Measurements from ENCODE around the gene AAK1. TPM values are rescaled to one million over a fixed set of nuclear protein-coding genes. Genes with fewer than 3 reads are reported as not detected.

AAK1 gene
- total RNA-seq, 2 donors from 2014 or later, result 63.0 to 67.0 TPM

- intact Hi-C loops (cut with DNase I), result no loop called here
- no peak for DNase-seq (ENCODE audit: low spot score)
These were observed 118.7 kb downstream of the AAK1 start for GRCh38 chr2:69524799-69525198.

GRCh38 chr2:69521747-69522146 is 121.8 kb downstream of the AAK1 start:
- no peak for DNase-seq (ENCODE audit: low spot score)
- intact Hi-C loops (cut with DNase I), result no loop called here

DNA sequence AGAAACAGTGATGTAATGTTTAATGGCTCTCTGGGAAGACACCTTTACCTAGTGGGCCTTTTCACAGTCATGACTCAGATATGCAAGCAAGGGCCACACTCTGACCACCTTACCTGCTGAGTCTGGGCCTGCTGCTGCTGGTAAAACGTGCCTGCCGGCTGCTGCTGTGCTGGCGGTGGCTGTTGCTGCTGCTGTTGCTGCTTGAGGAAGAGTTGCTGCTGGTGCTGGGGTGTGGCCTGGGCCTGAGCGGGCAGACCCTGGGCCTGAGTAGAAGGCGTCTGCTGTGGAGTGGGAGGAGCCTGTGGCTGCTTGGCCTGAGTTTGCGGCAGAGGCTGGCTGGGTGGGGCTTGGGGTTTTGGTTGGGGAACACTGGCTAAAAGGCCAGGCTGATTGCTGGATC is 124.7 kb downstream of the AAK1 start:
- DNase-seq (ENCODE audit: low spot score), result peak; percentile 84
- intact Hi-C loops (cut with DNase I), result no loop called here

DNA sequence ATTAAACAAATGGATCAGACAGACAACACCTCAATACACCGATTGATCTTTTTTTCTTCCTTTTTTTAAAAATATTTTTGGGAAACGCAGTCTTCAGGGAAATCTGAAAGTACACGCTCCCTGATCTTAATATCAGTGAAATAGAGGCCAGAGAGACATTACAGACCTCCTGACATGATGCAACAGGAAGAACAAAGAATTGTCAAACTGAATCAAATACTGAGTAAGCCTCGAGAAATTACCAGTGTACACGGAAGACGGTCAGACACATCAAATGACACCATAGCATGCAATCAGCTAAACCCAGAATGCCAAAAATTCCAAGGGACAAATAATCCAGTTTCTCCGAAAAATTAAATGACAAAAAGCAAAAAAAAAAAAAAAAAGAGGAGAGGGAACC is 126.1 kb downstream of the AAK1 start:
- intact Hi-C loops (cut with DNase I), result no loop called here

GRCh38 chr2:69514819-69515218 is 128.7 kb downstream of the AAK1 start:
- no peak for DNase-seq (ENCODE audit: low spot score)
- intact Hi-C loops (cut with DNase I), result no loop called here

More for the DNA sequence above, 126.1 kb downstream of the AAK1 start:
- DNase-seq (ENCODE audit: low spot score), result no peak

- intact Hi-C loops (cut with DNase I), result no loop called here
- DNase-seq (ENCODE audit: low spot score), result peak; percentile 83
These were observed 129.1 kb downstream of the AAK1 start for GRCh38 chr2:69514406-69514805.

GRCh38 chr2:69512446-69512845 is 131.1 kb downstream of the AAK1 start:
- no peak for DNase-seq (ENCODE audit: low spot score)
- intact Hi-C loops (cut with DNase I), result loop anchor here in 1 of 2 donors (2.0 kb wide), 1 partner anchor 76 kb away; the partner anchor contains the start of gene NFU1

DNA sequence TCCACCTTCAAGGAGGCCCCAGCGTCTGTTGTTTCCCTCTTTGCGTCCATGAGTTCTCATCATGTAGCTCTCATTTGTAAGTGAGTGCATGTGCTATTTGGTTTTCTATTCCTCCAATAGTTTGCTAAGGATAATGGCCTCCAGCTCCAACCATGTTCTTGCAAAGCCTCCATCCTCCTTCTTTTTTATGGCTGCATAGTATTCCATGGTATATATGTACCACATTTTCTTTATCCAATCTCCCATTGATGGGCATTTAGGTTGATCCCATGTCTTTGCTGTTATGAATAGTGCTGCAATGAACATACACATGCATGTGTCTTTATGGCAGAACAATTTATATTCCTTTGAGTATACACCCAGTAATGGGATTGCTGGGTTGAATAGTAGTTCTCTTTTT is 133.3 kb downstream of the AAK1 start:
- intact Hi-C loops (cut with DNase I), result no loop called here
- no peak for DNase-seq (ENCODE audit: low spot score)

DNA sequence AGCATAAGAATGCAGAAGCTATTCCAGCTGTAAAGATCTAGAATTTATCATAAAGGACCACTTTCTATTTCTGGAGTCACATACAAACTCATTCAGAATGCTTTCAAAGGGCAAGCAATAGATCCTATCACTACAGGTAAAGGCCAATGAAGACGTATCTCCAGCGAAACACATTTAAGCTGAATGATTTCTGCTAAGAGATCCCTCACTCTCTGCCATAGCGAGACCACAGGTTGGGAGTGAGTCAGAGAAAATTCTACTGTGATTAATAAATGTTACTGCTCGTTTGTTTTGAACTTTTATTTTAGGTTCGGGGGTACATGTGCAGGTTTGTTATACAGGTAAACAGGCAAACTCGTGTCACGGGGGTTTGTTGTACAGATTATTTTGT is 133.8 kb downstream of the AAK1 start:
- DNase-seq (ENCODE audit: low spot score), result no peak
- intact Hi-C loops (cut with DNase I), result no loop called here

DNA sequence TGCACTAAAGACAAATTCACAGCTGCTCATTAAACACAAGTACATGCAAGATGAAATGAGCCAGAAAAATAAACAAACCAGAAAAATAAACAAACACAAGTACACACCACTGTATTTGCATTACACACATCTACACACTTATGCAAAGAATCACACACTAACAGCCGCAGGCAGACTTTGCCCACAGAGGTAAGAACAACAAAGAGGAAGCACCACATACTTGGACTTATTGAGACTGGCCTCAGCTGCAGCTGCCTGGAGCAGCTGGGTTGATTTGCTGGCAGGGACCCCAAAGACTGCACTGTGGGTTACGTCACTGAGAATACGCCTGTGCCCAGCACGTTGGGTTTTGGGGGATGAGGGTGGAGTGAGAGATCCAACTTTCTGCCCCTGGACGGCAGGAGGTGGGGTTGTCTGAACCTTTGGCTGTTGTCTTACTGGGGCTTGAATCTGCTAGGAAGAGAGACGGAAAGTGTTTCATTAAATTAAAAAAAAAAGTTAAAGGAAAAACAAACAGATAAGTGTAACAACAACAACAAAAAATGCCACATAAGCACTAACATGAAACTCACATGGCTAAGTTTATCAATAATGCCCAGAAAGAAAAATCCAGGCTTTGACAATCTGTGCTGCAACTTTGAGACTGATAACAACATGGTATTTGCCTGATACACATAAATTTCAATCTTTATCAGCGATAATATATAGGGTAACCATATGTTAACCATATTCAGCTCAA is 134.4 kb downstream of the AAK1 start:
- DNase-seq (ENCODE audit: low spot score), result no peak
- intact Hi-C loops (cut with DNase I), result no loop called here

DNA sequence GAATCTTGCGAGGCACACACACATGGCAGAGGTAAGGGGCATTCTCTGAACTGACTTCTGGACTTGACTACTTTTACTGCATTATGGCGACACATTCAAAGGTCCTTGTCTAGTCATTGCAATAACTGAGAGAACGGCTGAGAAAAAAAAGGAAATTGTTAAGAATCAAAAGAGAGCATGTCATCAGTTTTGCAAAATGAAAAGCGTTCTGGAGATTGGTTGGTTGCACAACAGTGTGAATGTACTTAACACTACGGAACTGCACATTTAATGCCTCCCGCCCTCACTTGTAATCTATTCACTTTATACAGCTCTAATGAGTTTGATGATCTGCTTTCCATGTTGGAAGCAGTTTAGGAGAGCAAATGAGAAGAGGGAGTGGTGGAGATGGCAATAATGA is 137.8 kb downstream of the AAK1 start:
- DNase-seq (ENCODE audit: low spot score), result no peak
- intact Hi-C loops (cut with DNase I), result no loop called here

GRCh38 chr2:69501301-69501700 is 142.2 kb downstream of the AAK1 start:
- intact Hi-C loops (cut with DNase I), result no loop called here
- no peak for DNase-seq (ENCODE audit: low spot score)

- intact Hi-C loops (cut with DNase I), result no loop called here
These were observed 143.6 kb downstream of the AAK1 start for GRCh38 chr2:69499966-69500365.

GRCh38 chr2:69499242-69499641 is 144.3 kb downstream of the AAK1 start:
- intact Hi-C loops (cut with DNase I), result no loop called here
- DNase-seq (ENCODE audit: low spot score), result no peak

More at GRCh38 chr2:69499966-69500365, 143.6 kb downstream of the AAK1 start:
- no peak for DNase-seq (ENCODE audit: low spot score)

GRCh38 chr2:69495861-69496260 is 147.7 kb downstream of the AAK1 start:
- intact Hi-C loops (cut with DNase I), result no loop called here
- no peak for DNase-seq (ENCODE audit: low spot score)

DNA sequence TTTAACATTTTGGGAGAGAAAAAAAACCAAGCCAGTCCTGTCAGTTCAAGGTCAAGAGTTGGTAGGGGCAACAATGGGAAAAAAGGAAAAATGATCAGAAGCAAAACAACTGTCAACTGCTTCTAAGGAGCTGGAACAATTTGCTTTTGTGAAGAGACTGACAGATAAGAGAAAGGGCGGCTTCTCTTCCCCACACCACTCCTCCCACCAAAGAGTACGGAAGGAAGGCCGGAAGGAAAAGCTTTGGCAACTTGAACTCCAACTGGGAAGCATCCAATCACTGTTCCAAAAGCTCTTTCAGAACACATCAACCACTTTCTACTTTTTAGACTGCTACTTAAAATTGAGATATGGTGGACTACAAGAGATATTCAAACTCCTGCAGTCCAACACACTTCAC is 148.5 kb downstream of the AAK1 start:
- intact Hi-C loops (cut with DNase I), result no loop called here
- no peak for DNase-seq (ENCODE audit: low spot score)

DNA sequence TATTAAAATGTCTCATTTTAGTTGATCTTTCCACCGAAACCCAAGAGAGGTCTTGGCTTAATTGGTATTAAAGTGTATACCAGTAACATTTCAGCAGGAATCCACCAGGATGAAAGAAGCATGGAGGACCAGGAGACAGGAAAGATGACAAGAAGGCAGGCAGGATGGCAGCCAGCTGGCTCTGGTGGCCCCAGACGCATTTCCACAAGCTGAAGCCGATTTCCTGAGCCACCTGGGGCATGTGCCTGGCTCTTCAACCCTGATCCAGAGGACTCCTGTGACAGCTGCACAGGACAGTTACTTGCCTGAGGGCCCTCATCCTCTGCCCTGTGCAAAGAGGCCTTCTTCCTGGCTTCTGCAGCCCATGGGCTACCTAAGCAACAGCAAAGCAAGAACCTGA is 149.4 kb downstream of the AAK1 start:
- intact Hi-C loops (cut with DNase I), result no loop called here

GRCh38 chr2:69493268-69493667 is 150.3 kb downstream of the AAK1 start:
- no peak for DNase-seq (ENCODE audit: low spot score)
- intact Hi-C loops (cut with DNase I), result no loop called here

More for the DNA sequence above, 149.4 kb downstream of the AAK1 start:
- no peak for DNase-seq (ENCODE audit: low spot score)

DNA sequence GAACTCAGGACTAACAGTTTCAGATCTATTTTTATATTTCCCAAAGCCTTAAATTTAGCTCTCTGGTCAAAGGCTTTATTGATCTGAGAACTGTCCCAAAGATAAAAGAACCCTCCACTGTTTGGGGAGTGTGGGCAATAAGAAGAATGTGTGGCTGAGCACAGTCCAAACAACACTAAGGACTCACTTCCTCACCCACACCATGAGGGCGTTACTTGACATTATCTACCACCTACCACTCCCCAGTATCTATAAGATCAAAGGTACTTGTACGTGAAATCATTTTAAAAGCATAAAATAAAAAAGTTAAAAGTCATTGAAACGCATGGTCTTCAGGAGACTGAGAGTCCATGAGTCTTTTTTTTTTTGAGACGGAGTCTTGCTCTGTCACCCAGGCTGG is 151.7 kb downstream of the AAK1 start:
- intact Hi-C loops (cut with DNase I), result no loop called here
- no peak for DNase-seq (ENCODE audit: low spot score)

DNA sequence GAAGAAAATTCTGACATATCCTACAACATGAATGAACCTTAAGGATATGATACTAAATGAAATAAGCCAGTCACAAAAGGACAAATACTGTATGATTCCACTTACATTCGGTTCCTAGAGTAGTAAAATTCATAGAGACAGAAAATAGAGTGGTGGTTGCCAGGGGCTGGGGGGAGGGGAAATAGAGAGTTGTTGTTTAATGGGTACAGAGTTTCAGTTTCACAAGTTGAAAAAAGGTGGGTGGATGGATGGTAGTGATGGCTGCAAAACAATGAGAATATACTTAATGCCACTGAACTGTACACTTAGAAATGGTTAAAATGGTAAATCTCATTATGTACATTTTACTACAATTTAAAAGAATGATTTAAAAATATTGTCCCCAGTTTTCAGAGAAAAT is 153.1 kb downstream of the AAK1 start:
- intact Hi-C loops (cut with DNase I), result no loop called here
- no peak for DNase-seq (ENCODE audit: low spot score)

DNA sequence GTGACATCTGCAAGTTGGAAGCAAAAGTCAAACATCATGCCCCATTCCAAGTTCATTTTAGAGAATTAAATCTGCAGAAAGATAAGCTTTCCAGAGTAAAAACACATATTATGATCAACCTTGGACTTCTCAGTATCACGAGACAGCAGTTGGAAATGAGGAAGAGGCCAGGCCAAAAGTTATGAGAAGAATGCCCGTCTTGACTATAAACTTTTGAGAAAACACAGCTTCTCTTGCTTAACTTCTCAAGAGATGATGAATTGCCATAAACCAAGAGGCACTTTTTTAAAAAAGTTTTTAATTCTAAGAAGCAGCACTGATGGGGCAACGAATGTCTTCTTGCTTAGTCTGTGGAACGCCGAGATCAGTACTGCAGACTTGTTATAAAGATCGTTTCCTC is 153.7 kb downstream of the AAK1 start:
- DNase-seq (ENCODE audit: low spot score), result no peak
- intact Hi-C loops (cut with DNase I), result no loop called here

- DNase-seq (ENCODE audit: low spot score), result no peak
- intact Hi-C loops (cut with DNase I), result no loop called here
These were observed 159.8 kb downstream of the AAK1 start for GRCh38 chr2:69483696-69484095.

Measured in posterior vena cava (tissue), 2 donors.